HG03280 (cell line): ENCODE results near the gene LSMEM2.

ENCODE experiments used
- ATAC-seq: cut with Tn5 transposase; IDR thresholded peaks from one replicate; pipeline ENCODE4 v1.9.1; 2021; ENCODE audit warnings: mild to moderate bottlenecking, moderate library complexity; ENCODE audit not compliant: unreplicated experiment

Gene LSMEM2

DNA sequence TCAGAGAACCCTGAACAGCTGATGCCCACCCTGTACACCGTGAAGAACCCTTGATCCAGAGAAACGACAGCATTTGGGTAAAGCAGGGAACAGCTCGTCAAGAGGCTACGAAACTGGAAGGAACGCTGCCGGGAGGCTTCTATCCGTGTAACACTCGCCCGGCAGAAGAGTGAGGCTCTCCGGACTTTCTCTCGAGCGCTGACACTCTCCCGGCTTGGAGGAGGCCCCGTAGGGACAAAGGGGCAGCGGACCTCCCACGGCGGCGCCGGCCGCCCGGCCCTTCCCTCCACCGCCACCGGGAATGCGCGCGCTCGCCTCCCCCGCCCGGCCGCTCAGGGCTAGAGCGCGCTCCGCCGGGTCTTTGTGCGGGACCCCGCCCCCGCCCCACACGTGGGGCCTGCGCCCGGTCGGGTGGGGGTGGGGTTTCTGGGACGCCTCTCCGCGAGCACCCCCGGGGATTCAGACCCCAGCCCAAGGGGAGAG lies 42.0 kb downstream of the LSMEM2 start:
- ATAC-seq = peak; percentile 49

DNA sequence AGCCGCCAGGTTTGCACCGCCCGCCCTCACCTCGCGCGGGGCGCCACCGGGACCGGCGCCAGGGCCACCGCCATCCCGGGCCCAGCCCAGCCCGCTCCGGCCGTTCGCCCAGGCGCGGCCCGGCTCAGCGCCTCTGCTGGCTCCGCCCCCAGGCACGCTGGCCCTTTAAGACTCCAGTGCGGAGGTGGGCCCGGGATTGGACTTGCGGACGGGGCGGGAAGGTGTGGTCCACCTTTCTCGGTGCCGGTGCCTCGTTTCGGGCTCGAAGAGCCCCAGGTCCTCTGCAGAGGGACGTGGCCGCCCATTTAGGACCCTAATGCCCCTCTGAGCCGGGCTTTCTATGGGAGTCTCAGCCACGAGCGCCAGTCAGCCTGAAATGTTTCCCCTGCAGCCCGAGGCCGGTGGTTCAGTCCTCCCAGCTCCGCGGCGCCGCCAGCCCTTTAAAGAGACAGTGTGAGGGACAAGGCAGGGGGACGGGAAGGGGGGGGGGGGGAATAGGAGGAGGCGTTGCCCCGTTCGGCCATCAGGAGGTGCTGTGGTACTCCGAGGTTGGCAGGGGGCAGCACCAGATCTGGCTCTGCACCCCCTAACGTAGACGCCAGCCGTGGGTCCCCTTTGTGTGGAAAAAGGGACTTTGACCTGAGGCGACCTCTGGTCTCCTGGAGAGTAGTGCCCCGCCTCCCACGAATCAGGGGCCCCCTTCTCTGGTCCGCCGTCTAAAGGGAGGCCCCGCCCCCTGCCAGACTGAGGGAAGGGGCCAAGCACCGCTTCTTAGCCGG lies 42.6 kb downstream of the LSMEM2 start:
- peak; percentile 74 for ATAC-seq

DNA sequence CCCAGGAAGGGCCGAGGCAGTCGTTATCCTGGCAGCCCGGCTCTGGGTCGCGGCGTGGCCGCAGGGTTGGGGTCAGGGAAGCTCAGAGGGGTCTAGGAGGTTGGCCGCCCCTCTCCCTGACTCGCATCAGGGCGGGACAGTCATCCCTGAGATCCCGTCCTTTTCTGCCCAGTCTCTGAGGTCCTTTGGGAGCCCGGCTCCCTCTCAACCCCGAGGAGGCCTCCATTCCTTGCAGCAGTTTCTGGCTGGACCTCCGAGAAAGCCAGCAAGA lies 43.2 kb downstream of the LSMEM2 start:
- ATAC-seq = no peak

DNA sequence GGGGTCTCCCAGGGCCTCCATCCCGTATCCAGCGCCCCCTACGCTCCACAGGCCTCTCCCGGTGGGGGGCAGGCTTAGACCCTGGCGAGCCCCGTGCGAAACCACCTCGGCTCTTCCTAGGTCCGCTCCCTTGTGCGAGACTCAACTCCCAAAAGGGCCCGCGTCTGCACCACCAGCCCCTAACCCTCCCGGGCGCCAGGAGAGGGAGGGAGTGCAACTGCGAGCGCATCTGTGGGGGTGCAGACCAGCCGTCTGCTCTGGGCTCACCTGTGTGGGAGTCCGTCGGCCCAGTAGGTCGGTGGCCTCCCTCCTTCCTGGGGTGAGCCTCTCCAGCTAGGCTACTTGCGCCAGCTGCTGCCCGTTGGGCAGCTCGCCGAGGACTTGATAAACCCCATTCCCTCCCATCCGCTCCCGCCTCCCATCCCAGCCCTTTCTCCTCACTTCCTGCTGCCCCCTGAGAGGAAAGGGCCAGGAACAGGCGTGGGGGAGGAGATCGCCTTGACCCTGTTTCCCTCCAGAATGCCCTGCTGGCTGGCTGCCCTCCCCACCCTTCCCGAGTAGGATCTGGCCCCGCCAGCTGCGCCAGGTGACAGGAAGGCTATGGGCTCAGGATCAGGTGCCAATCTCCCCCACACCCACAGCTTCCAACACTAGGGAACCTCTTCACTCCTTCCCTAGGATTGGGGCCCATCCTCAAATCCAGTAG lies 43.7 kb downstream of the LSMEM2 start, which contains the start of gene HYAL2:
TSS of gene HYAL2 (minus strand) at position 360 of the 706 bp plus-strand sequence. CDS start 2,256 bp downstream, outside the sequence.
- ATAC-seq = no peak

DNA sequence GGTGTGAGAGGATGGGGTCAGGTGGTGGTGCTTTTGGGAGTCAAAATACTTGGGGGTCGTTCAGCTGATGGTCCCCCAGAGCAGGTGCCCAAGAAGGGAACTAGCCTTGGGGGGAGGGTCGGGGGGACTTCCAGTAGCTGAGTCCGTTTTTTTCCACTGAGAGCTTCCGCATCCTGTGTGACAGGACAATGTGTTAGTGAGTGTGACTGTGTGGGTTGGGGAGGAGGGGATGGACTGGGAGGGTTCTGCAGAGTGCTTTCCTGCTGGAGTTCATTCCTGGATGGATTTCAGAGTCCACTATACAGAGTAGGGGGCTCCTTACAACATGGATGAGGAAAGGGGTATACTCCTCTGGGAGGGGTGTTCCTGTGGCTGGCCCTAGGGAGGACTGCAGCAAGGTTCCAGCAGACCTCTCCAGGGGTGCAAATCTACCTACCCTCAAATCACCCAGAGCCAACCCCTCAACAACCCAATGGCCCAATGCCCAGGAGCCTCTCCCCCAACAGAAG lies 44.3 kb downstream of the LSMEM2 start:
- no peak for ATAC-seq

DNA sequence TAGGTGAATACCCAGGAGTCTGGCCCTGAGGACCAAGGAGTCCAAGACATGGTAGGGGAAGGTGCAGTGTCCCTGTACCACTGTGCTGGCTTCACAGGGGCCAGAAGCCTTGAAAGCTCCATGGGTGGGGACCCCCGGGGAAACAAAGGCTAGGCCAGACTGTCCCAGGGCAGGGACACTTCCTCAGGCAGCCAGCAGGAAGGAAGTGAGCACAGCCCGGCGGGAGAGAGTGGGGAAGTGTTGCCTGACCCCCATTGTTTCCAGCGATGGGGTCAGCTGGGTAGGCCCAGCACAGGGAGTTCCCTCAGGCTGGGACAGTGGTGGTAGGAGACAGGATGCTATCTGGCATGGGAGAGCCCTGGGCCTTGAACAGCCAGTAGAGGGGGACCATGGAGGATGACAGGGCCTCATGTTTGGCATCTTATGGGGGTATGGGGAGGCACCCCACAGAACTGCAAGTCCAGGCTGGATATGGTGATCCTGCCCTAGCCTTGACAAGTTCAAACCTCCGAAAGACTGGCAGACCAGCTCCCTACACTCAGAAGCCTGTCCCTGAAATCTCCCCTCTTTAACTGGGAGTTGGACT lies 44.8 kb downstream of the LSMEM2 start:
- no peak for ATAC-seq

DNA sequence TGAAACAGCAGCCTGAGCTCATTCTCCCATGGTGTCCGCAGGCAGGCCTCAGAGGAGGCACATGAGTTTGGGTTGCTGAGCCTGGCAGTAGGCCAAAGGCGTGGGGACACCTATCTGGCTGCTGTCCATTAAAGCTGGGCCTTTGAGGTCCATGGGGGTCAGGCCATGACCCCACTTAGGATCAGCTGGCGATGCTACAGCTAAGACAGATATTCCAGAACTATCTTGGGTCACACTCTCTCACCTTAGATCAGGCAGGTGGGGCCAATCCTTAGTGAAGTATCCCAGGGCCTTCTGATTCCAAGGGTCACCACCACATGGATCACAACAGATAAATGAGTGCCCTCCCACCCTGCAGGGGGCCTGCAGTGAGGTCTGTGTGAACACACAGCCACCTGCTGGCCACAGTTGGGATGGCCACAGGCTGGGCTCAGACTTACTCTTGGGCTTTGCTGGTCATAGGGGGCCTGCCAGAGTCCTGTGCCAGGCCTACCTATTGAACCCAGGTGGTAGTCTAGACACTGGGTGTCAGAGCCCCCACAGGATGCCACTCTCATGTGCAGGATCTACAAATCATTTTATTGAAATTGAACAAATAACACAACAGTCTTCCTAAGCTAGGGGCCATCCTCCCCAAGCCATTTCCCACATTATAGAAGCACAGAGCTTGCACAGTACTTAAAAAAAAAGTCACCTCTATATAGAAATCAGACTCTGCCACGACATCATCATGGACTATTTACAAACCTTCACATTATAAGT lies 45.6 kb downstream of the LSMEM2 start:
- ATAC-seq = no peak

DNA sequence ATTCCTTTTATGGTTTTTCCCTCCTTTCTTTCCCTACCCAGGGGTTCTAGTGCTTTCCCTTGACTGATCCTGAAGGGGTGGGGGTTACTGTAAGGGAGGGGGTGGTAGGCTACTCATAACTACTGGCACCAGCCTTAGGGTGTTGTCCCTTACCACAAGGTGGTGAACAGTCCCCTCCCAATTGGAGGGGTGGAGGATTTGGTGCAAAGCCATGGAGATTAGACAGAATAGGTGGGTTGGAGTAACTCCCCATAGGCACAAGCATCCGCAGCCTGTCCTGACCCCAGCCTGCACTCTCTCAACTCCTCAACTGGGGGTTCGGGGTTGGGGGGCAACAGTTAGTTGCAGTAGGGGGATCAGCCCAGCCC lies 46.2 kb downstream of the LSMEM2 start:
- ATAC-seq = no peak

DNA sequence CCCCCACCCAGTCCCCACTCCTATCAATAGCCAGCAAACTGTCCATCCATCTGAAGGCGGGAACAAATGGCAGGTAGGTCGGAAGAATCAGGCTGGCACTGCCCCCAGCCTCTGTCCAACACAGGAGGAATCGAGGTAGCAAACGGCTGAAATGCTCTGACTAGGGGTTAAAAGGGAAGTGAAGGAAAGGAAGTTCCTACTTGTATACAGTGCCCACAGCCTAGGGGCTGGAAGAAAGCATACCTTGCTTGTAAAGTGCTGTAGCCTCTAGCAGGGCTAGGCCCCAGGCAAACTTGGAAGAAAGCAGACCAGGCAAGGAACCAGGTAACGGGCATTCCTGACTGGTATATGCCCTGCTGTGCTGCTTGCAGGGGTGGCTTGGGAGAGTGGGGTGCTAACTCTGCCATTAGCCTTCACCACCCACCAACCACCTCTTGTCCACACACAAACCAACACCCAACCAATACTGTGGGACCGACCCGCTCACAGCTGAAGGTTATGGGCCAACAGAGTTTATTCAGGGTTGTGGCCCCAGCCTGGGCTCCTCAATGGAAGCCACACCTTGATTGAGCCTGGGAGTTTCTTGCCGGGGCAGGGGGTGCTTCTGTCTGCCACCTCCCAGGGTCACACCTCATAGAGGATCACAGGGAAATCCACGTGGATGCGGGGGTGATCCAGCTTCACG lies 46.8 kb downstream of the LSMEM2 start:
- no peak for ATAC-seq

DNA sequence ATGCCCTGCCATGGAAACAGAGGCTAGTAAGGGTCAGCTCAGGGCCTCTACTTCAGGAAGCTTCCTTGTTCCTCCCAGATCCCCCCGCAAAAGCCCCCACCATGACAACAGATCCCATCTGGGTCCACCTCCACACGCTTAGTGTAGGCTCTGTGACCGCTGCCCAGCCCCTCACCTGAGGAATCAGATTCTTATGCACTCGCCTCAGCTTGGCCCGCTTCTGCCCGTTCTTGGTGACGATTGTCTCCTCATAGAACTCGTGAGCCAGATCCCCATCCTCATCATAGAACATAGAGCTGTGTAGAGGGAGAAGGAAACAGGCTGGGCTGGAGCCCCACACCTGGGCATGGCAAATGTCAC lies 47.3 kb downstream of the LSMEM2 start:
- ATAC-seq = no peak

DNA sequence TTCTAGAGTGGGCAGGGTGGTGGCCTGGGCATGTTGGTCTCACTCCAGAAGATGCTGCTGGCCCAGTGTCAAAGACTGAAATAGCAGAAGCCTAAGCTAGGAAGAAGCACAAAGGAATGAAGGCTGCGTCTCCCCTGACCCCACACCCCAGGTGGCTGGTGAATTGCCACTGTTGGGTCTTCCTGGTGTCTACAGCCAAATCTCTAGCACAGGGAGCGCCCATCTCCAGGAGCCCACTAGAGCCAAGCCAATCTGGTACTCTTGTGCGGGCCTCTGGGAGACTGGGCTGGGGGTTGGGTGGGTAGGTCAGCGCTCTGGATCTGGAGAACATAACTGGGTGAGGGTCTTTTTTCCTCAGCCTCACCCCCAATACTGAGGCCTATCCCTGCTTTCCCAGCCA lies 48.2 kb downstream of the LSMEM2 start:
- no peak for ATAC-seq

DNA sequence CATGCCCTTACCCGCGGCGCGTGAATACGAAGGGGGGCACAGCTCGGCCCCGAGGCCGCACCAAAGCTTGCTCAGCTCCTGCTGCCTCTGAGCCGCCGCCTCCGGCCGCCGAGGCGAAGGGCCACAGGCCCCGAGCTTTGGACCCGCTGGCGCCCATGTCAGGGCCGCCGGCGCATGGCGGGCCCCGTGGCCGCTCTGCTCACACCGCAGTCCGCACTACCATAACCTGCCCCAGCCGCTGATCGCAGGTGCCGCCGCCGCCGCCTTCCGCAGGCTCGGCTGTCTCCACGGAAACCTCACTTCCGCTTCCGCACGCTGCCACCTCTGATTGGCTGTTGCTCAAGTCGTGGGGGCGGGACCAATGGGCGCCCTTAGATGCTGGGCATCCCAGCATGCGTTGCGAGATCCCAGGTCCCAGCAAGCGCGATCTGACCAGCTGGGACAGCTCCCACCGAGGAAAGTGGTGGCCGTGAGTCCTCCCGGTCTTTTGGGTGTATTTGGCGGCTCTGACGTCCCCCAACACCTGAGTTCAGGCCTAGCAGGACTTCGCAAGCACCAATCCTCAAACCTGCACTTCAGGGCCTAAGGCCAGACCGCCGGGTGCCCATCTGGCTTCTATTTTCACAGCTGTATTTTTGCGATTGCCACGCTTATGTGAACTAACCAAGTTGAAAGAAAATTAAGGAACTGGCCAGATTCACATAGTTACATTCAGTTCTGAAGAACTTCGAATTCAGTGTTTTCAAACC lies 49.2 kb downstream of the LSMEM2 start, which contains the start of gene TUSC2:
TSS of gene TUSC2 (minus strand) at position 281 of the 749 bp plus-strand sequence. CDS start at position 157, 124 bp downstream.
- ATAC-seq = peak; percentile 86

DNA sequence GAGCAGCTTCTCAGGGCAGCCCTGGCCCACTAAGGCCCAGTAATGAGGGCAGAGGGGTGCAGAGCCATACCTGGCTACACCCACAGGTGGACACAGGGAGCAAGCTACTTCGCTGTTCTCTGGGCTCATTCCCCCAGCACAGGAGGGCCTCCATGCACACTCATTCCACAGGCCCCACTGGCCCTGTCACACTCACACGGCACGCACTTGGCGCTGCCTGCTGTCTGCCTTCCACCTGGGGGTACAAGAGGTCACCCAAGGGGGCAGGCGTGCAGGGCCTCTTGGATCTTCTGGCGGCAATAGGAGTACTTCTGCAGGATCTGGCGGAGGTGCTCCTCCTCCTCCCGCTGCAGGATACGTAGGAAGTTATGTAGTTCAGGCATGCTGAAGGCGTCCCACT lies 51.4 kb downstream of the LSMEM2 start:
- ATAC-seq = no peak

DNA sequence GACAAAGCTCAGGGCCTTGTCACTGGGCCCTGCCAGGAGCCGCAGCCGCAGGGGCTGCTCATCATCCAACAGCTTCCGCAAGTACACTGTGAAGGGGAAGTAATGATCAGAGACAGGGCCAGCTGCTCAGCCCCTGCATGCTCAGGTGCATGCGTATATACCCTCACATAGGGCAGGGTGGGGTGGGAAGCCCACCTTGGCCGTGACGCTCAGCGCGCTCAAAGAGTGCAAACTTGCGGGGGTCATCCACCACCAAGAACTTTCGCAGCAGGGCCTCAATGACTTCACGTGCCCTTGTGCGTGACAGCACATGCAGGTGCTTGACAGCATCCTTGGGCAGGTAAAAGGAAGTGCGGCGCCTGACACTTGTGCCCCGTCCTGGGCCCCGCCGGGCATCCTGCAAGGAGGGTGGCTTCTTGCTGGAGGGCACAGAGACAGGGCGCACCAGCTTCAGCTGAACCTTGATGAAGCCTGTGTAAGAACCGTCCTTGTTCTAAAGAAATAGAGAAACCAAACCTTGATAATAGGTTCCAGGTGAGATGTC lies 52.5 kb downstream of the LSMEM2 start:
- ATAC-seq = no peak

DNA sequence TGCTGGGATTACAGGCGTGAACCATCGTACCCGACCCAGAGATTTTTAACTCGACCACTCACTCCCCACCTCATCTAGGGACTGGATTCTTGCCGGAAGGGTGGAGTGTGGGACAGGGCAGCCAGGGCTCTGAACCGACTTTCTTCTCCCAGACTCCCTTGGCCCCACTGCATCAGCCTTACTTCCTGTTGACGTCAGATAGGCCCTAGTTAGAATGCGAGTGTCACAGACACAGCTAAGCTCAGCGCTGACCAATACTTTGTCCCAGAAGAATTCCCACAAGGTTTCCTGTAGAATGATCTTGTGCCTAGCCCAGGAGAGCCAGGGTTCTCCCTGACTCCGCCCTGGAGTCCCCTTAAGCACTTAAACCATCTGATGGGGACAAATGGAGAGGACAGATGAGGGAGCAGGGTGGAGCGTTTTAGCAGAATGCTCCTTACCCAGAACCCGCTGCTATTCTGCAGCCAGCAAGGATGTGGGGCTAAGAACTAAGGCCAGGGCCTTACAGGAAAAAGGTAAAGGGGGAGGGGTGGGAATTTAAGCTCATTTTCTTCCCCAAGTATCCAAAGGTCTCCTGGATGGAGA lies 54.9 kb downstream of the LSMEM2 start:
- no peak for ATAC-seq

DNA sequence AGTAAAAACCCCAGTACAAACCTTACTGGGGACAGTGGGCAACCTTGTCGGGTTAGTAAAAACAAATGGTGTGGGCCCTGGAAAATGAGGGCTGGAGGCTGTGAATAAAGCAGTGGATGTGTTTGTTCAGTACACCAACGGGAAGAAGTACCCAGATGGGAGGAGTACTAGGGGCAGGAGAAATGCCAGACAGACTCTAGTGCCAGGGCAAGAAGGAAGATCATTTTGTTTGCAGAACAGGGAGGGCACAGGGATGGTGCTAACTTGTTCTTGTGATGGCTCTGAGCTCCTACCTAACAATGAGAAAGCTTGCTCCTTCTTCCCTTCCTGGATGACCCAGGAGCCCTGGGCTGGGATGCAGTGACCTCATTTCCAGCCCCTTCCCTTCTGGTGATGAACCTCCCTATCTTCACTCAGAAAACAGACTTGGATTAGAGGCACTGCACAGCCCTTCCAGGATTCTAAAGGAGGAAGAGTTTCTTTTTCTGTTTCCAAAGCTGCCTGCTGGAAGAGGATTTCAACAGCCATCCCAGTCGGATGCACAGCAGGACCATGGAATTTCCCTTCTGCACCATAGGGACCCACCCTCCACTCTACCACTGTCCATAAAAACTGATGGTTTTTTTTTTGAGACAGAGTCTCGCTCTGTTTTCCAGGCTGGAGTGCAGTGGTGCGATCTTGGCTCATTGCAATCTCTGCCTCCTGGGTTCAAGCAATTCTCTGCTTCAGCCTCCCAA lies 55.6 kb downstream of the LSMEM2 start:
- ATAC-seq = no peak

DNA sequence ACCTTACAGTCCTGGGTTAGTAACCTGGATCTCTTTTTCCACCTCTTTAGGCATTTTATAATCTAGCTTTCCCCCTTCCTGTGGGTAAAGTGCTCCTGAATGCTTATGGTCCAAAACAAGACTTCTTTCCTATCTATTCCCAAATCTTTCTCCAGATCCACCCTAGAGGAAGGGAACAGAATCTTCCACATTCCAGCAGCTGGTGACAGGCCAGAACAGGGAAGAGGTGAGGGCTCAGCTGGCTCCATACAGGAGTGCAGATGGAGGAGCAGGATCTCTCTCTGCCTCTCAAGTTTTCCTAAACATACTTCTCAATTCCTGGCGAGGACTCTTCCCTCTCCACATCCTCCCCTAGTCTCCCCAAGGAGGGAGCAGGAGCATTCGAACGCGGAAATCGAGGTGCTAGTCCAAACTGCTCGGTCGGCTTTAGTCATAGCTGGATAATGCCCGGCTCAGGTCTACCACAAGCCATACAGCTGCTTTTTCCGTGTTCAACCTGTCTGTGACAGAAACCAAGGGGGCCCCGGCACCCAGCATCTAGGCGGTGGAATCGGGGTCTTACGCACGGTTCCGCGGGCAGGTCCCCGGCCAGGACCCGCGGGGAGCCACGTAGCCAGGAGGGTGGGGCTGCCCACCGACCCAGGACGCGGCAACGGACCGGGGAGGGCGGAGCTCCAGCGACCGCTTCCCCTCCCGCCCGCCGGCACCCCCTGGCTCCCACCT lies 57.7 kb downstream of the LSMEM2 start:
- peak; percentile 34 for ATAC-seq
